ENCODE data around the gene LUC7L3.

LUC7L3 gene

GRCh38 chr17:50719144-50719923, at the start of gene LUC7L3:
Gene LUC7L3, plus strand, starts transcription at chr17:50719603. Its CDS starts 130 bp downstream, at chr17:50719733.
- Histone ChIP-seq H3K27ac (ENCODE audit: low read length) (peak within 1 kb of the TSS; percentile 87), H3F3A (ENCODE audit: insufficient read depth, low read length) (peaks cover 14% of the 10 kb centered on the region), H3K9ac (ENCODE audit: low read length) (peak within 1 kb of the TSS; percentile 95), H3K9me3 (replicated peaks; ENCODE audit: insufficient read depth, low read length) (no peaks in the 10 kb centered on the region), H3K4me1 (ENCODE audit: low read length) (peaks cover 16% of the 10 kb centered on the region), H2AFZ (ENCODE audit: low read length) (peak within 1 kb of the TSS; percentile 68), H3K4me3 (ENCODE audit: low read length) (peak within 1 kb of the TSS; percentile 83), H4K20me1 (ENCODE audit: insufficient read depth, low read length) (peaks cover 37% of the 10 kb centered on the region), H3K36me3 (replicated peaks; ENCODE audit: insufficient read depth, low read length) (no peaks in the 10 kb centered on the region; the same call in 1 of the 2 replicates), H3K27me3 (replicated peaks; ENCODE audit: insufficient read depth, low read length) (no peaks in the 10 kb centered on the region), H3K9me2 (replicated peaks; ENCODE audit: insufficient read depth, low read length) (no peaks in the 10 kb centered on the region), H3K4me2 (ENCODE audit: low read depth, low read length) (peak within 1 kb of the TSS; percentile 91), H3K79me2 (ENCODE audit: low read length) (peaks cover 50% of the 10 kb centered on the region)
- peak; percentile 95 for DNase-seq
- TF ChIP-seq EZH2 (optimal IDR thresholded peaks at IDR 0.05; ENCODE audit: low read depth, low read length) (no peak), EZH2phosphoT487 (IDR thresholded peaks at IDR 0.05; ENCODE audit: low read length) (no peak), CTCF (IDR thresholded peaks at IDR 0.05; ENCODE audit: low read length) (no peak)

DNA sequence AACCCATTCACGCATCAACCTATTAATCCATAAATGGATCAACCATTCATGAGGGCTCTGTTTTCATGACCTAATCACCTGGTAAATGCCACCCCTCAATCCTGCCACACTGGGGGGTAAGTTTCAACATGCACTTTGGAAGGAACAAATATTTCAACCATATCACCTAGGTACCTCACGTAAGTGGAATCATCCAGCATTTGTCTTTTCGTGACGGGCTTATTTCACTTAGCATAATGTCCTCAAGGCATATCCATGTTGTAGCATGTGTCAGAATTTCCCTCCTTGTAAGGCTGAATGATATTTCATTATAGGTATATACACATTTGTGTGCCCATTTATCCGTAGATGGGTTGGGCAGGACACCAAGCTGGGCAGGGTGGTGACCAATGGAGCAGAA, 47.3 kb upstream of the LUC7L3 start:
- no peaks in the 10 kb centered on the region for H3K9me3 ChIP-seq (replicated peaks; ENCODE audit: insufficient read depth, low read length)

GRCh38 chr17:50672831-50673551, 46.4 kb upstream of the LUC7L3 start:
- no peak overlapping the region for H3K9ac ChIP-seq (ENCODE audit: low read length)
- no peak overlapping the region for H2AFZ ChIP-seq (ENCODE audit: low read length)
- no peaks in the 10 kb centered on the region for H3K4me1 ChIP-seq (ENCODE audit: low read length)
- H3K27ac ChIP-seq (ENCODE audit: low read length), result no peak overlapping the region
- H3K9me3 ChIP-seq (replicated peaks; ENCODE audit: insufficient read depth, low read length), result no peaks in the 10 kb centered on the region
- H3K4me3 ChIP-seq (ENCODE audit: low read length), result no peak overlapping the region
- H3K36me3 ChIP-seq (replicated peaks; ENCODE audit: insufficient read depth, low read length), result no peaks in the 10 kb centered on the region
- H4K20me1 ChIP-seq (ENCODE audit: insufficient read depth, low read length), result no peaks in the 10 kb centered on the region
- DNase-seq, result no peak
- H3K9me2 ChIP-seq (replicated peaks; ENCODE audit: insufficient read depth, low read length), result no peaks in the 10 kb centered on the region
- no peaks in the 10 kb centered on the region for H3K79me2 ChIP-seq (ENCODE audit: low read length)
- no peaks in the 10 kb centered on the region for H3F3A ChIP-seq (ENCODE audit: insufficient read depth, low read length)
- H3K27me3 ChIP-seq (replicated peaks; ENCODE audit: insufficient read depth, low read length), result no peaks in the 10 kb centered on the region
- TF ChIP-seq EZH2phosphoT487 (IDR thresholded peaks at IDR 0.05; ENCODE audit: low read length) (no peak), CTCF (IDR thresholded peaks at IDR 0.05; ENCODE audit: low read length) (no peak), EZH2 (optimal IDR thresholded peaks at IDR 0.05; ENCODE audit: low read depth, low read length) (no peak)
- no peak overlapping the region for H3K4me2 ChIP-seq (ENCODE audit: low read depth, low read length)

More for the DNA sequence above, 47.3 kb upstream of the LUC7L3 start:
- no peaks in the 10 kb centered on the region for H3K27me3 ChIP-seq (replicated peaks; ENCODE audit: insufficient read depth, low read length)
- H3K4me2 ChIP-seq (ENCODE audit: low read depth, low read length), result no peak overlapping the region
- H3K36me3 ChIP-seq (replicated peaks; ENCODE audit: insufficient read depth, low read length), result no peaks in the 10 kb centered on the region
- H4K20me1 ChIP-seq (ENCODE audit: insufficient read depth, low read length), result no peaks in the 10 kb centered on the region
- no peaks in the 10 kb centered on the region for H3F3A ChIP-seq (ENCODE audit: insufficient read depth, low read length)
- no peak overlapping the region for H3K9ac ChIP-seq (ENCODE audit: low read length)
- TF ChIP-seq CTCF (IDR thresholded peaks at IDR 0.05; ENCODE audit: low read length), result no peak
- TF ChIP-seq EZH2phosphoT487 (IDR thresholded peaks at IDR 0.05; ENCODE audit: low read length), result no peak
- no peak for TF ChIP-seq EZH2 (optimal IDR thresholded peaks at IDR 0.05; ENCODE audit: low read depth, low read length)
- H3K79me2 ChIP-seq (ENCODE audit: low read length), result no peaks in the 10 kb centered on the region
- H3K4me1 ChIP-seq (ENCODE audit: low read length), result no peaks in the 10 kb centered on the region
- no peak overlapping the region for H3K4me3 ChIP-seq (ENCODE audit: low read length)
- no peak overlapping the region for H2AFZ ChIP-seq (ENCODE audit: low read length)
- H3K27ac ChIP-seq (ENCODE audit: low read length), result no peak overlapping the region
- DNase-seq, result no peak
- H3K9me2 ChIP-seq (replicated peaks; ENCODE audit: insufficient read depth, low read length), result no peaks in the 10 kb centered on the region

Data from MM.1S (cell line).